Measurements from ENCODE around the gene CERS3. TPM values are rescaled to one million over a fixed set of nuclear protein-coding genes. Genes with fewer than 3 reads are reported as not detected.

CERS3 gene
- total and polyA plus RNA-seq, 2 of the 4 experiments (the other 2 are of a cell fraction): not detected

- Histone ChIP-seq H2AFZ (replicated peaks; ENCODE audit: low read length, poor library complexity) (no peak overlapping the region), H3K27ac (ENCODE audit: insufficient read depth, low read length) (no peak overlapping the region), H3K4me2 (ENCODE audit: low read depth, low read length) (no peak overlapping the region), H3K9me1 (ENCODE audit: insufficient read depth, low read length) (no peaks in the 10 kb centered on the region), H2BK120ac (ENCODE audit: low read depth, low read length) (no peak overlapping the region), H3K27me3 (ENCODE audit: control insufficient read depth, insufficient read depth, low read length) (no peaks in the 10 kb centered on the region), H4K5ac (ENCODE audit: low read depth, low read length) (no peak overlapping the region), H2BK15ac (ENCODE audit: low read depth, low read length) (no peak overlapping the region), H3K4ac (ENCODE audit: low read depth, low read length) (no peak overlapping the region), H3K18ac (ENCODE audit: low read depth, low read length) (no peak overlapping the region), H3K9me3 (ENCODE audit: control insufficient read depth, insufficient read depth, low read length) (peaks cover 22% of the 10 kb centered on the region), H3K14ac (replicated peaks; ENCODE audit: low read depth, low read length) (no peak overlapping the region), H3K79me1 (ENCODE audit: low read depth in 1 of 2, low read length in 2 of 2) (no peaks in the 10 kb centered on the region), H4K8ac (ENCODE audit: low read depth in 2 of 2, low read length in 2 of 2) (no peak overlapping the region), H3K23ac (ENCODE audit: low read depth, low read length) (no peak overlapping the region), H3K9ac (ENCODE audit: low read depth, low read length) (no peak overlapping the region), H4K20me1 (ENCODE audit: insufficient read depth, low read length) (no peaks in the 10 kb centered on the region), H3K4me1 (ENCODE audit: control insufficient read depth, insufficient read depth, low read length) (no peaks in the 10 kb centered on the region), H2BK20ac (ENCODE audit: low read depth, low read length) (no peak overlapping the region), H3K36me3 (ENCODE audit: control insufficient read depth, insufficient read depth, low read length) (no peaks in the 10 kb centered on the region), H2AK9ac (replicated peaks; ENCODE audit: low read depth, low read length, poor library complexity) (no peak overlapping the region), H3K56ac (ENCODE audit: extremely low read depth, insufficient read depth, low read length) (no peak overlapping the region), H4K91ac (ENCODE audit: insufficient read depth, low read depth, low read length) (no peak overlapping the region), H2AK5ac (ENCODE audit: low read depth, low read length) (no peak overlapping the region), H2BK5ac (ENCODE audit: low read depth, low read length, poor library complexity, severe bottlenecking) (no peak overlapping the region), H3K4me3 (ENCODE audit: insufficient read depth, low read depth, low read length) (no peak overlapping the region)
- ATAC-seq (ENCODE audit: low read depth) (no peak), DNase-seq (no peak)
- ChIA-PET POLR2A (ENCODE audit: unreplicated experiment) (no interaction called here), CTCF (no interaction called here)
- no CpG with 5 or more reads among the region's 2 CpGs for WGBS, 2 experiments (ENCODE audit: extremely low coverage in 2 of 2, insufficient read length in 1 of 2)
- BruUV-seq (replicated peaks): no TSS peak
- TF ChIP-seq CEBPB (IDR thresholded peaks at IDR 0.05; ENCODE audit: low read depth, low read length): no peak
- no peak for TF ChIP-seq RCOR1 (IDR thresholded peaks at IDR 0.05; ENCODE audit: insufficient replicate concordance, low read length)
- no peak for TF ChIP-seq NFE2L2 (IDR thresholded peaks at IDR 0.05; ENCODE audit: low read depth, low read length)
- TF ChIP-seq ELK1 (IDR thresholded peaks at IDR 0.05; ENCODE audit: borderline replicate concordance, low read depth, low read length): no peak
- no peak for TF ChIP-seq MAZ (IDR thresholded peaks at IDR 0.05; ENCODE audit: borderline replicate concordance, low read depth, low read length)
- no peak for TF ChIP-seq MAFK (IDR thresholded peaks at IDR 0.05; ENCODE audit: low read depth, low read length)
- TF ChIP-seq RFX5 (IDR thresholded peaks at IDR 0.05; ENCODE audit: low read depth, low read length): no peak
- no peak for TF ChIP-seq CHD1 (IDR thresholded peaks at IDR 0.05; ENCODE audit: low read depth, low read length)
- no peak for TF ChIP-seq POLR2A (IDR thresholded peaks at IDR 0.05; ENCODE audit: low read depth, low read length)
- TF ChIP-seq BHLHE40 (IDR thresholded peaks at IDR 0.05; ENCODE audit: low read depth, low read length): no peak
- no peak for TF ChIP-seq MXI1 (IDR thresholded peaks at IDR 0.05; ENCODE audit: borderline replicate concordance, low read depth, low read length)
- in situ Hi-C loops (cut with MboI; ENCODE audit: low sequenced_read_pairs): no loop called here
- dilution Hi-C loops (cut with HindIII; ENCODE audit: low sequenced_read_pairs, unreplicated experiment): no loop called here
- intact Hi-C loops (cut with micrococcal nuclease): no loop called here
Measured at GRCh38 chr15:100433304-100433703, 95.4 kb downstream of the CERS3 start.
